GM18858 (cell line): ENCODE results near the gene MESP1.

Experiments used
- ATAC-seq: cut with Tn5 transposase; IDR thresholded peaks from one replicate; pipeline ENCODE4 v1.9.1; 2021; ENCODE audit not compliant: unreplicated experiment

MESP1 gene

DNA sequence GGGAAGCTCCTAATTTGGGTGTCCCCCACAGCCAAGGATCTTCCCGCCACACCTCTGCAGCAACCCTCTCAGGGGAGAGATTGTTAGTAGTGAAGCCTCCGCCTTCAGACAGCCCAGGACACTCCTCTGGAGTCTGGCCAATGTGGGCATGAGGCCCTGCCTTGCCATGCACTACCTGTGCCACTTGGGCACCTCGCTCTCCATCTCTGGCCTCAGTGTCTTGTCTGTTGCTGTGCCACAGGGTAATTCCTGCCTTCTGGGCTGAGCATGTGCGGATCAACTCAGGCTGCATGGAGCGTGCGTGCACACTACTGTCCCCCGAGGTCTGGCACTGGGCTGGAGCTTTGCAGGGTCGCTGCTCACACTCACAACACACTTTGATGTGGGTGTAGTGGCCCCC, 7.9 kb upstream of the MESP1 start:
- ATAC-seq: no peak

- no peak for ATAC-seq
Measured at GRCh38 chr15:89758283-89758682, 7.2 kb upstream of the MESP1 start.

DNA sequence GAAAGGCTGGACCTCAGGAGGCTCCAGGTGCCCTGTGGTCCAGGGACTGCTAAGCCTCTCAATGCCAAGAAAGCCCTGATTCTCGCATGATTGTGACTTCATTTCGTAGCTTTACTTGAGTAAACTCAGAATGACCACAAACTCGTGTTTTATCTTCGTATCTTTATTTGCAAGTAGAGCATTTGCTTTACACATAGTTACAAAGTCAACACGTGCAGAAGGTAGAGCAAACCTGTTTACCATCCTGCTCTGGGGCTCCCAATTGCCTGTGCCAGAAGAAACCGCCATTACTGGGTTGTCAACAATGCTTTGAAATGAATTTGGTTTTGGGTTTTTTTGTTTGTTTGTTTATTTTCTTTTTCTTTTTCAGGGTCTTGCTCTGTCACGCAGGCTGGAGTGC, 5.8 kb upstream of the MESP1 start:
- ATAC-seq: no peak

GRCh38 chr15:89755701-89756100, 4.7 kb upstream of the MESP1 start:
- no peak for ATAC-seq

DNA sequence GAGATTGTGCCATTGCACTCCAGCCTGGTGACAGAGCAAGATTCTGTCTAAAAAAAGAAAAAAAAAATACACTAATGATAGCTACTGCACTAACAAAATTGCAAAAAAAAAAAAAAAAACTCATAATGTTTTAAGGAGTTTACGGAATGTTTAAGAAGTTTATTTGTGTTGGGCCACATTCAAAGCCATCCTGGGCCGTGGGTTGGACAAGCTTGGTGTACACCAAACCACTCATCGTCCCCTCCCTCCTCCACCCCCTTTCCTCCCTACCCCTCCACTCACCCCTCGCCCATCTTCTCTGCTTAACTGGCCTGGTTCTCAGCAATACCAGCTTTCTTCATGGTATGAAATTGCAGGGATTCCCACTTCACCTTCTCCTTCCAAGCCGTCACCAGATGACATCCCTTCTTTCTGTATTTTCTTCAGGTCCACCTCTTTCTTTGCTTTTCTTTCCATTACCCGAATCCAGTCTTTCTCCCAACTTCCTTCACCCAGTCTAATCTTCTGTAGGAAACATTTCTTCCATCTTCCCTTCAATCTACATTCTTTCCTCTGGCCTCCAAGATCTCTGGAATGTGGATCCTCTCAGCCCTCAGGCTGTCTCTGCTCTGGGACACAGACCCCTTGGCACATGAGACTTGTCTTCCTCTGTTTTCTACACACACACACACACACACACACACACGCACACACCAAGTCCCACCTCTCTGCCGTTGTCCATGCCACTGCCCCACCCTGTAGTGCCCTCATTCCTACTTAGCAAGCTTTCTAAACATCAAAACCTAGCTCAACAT, 3.5 kb upstream of the MESP1 start:
- ATAC-seq: no peak

- ATAC-seq: no peak
Measured at GRCh38 chr15:89753855-89754254, 2.8 kb upstream of the MESP1 start.

- ATAC-seq: no peak
Measured at GRCh38 chr15:89751748-89752147, 699 bp upstream of the MESP1 start.

DNA sequence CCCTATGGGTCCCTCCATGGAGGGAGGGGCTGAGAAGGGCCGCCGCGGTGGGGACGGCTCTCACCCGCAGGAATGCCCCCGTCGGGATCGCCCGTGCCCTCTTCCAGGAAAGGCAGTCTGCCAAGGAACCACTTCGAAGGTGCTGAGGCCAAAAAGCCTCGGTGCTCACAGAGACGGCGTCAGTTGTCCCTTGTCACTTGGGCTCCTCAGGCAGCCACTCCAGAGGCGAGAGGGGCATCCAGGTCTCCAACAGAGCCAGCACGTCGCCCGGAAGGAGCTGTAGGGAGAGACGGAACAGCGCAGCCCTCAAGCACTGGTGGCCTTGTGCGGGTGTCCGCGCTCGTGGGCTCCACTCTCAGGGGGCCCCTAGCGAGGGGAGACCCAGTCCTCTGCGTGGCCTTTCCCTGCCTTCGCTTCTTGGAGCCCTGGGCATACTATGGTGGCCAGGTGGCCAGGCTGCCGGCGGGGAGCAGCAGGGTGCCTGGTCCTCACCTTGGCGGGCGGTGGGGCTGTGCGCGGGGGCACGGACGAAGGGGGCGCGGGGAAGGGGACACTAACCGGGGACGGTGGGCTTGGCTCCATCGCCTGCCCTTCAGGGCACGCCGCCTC, 994 bp downstream of the MESP1 start:
- ATAC-seq: no peak

DNA sequence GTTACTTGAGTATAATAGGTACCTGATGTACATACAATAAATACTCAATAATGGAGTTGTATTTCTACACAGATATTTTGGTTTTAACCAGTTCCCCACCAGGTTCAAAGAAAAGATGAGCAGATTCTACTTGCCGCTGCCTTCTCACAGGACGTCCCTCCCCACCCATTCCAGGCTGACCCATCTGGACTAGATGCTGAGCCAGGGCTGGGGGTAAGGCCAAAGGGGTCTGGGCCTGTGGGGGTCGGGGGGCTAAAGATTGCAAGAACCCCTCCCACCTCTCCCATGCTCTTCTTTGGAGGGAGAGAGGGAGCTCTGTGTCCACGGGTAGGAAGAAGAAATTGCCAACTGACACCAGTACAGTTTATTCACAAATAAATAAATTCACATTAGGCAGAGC, 1.5 kb downstream of the MESP1 start:
- ATAC-seq: no peak

DNA sequence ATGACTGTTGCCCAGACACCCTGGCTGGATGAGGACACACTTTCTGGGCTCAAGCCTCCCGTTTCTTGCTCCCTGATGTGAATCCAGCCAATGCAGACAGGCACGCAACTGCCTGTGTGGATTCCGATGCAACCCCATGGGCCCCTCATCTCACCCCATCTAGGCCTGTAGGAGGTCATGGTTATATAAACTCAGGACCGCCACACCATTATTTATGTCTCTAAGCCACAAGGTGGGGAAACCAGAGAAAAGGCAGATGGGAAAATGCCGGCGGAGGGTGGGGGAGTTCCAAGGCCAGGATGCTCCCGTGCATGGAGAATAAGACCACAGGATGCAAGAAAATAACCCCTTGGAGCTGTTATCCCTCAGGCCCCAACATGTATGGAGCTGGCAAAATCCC, 2.0 kb downstream of the MESP1 start:
- ATAC-seq: no peak

DNA sequence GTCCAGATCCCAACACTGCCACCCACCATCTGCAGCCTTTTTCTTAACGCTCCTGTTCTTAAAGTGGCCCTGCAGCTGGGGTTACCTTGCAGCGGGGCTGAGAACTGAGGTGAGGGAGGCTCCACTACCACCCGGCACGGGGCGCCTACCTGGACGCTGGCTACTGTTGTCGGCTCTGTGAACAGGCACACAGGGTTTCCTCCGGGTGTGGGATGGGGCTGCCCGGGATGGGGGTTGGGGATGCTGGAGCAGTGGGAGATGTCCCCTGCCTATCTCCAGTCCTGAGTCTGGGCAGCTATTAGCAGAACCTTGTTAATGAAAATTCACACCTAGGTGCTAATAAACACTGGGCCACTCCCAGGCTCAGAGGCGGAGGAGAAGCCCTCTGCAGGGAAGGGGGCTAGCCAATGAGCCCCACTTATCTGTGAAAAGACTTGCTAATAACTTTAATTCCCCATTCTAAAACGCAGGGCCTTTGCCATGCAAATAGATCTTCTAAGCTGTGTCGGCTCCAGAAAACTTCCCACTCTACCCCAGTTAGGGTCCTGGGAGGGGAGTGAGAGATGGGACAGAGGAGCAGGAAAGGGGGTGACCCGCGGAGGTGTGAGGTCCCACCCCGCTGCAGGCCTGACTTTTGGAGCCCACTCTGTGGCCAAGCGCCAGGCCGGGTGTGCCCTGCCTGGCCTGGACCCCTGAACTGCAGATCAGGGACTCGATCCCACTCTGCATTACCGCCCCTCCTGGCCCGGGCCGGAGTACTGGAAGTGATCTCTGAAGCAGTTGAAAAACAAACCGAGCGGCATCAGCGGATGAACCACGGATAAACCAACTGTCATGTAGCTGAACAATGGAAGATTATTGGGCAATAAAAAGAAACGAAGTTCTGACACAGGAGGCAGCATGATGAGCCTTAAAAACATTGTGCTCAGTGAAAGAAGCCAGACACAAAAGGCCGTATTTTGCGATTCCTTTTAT, 3.1 kb downstream of the MESP1 start:
- no peak for ATAC-seq

GRCh38 chr15:89746386-89746780, 4.7 kb downstream of the MESP1 start:
- ATAC-seq: no peak

GRCh38 chr15:89745768-89746167, 5.3 kb downstream of the MESP1 start:
- no peak for ATAC-seq

DNA sequence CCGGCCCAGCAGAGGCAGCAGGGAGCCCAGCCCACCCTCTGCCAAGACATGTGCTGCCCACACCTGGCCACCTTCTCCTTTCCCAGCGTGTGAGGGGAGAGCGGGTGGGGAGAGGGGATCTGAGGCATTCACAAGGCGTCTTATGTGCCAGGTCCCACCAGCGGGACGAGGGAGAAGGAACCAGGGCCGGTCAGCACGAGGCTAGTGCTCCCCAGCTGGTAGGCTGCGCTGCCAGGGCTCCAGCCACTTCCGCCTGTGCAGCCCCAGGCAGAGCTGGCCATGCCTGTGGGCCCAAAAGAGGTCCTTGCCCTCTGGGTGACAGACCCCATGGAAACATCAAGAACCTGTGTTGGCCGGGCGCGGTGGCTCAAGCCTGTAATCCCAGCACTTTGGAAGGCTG, 5.9 kb downstream of the MESP1 start:
- ATAC-seq: no peak

GRCh38 chr15:89743594-89743993, 7.5 kb downstream of the MESP1 start:
- no peak for ATAC-seq

GRCh38 chr15:89743011-89743410, 8.0 kb downstream of the MESP1 start:
- ATAC-seq: no peak

DNA sequence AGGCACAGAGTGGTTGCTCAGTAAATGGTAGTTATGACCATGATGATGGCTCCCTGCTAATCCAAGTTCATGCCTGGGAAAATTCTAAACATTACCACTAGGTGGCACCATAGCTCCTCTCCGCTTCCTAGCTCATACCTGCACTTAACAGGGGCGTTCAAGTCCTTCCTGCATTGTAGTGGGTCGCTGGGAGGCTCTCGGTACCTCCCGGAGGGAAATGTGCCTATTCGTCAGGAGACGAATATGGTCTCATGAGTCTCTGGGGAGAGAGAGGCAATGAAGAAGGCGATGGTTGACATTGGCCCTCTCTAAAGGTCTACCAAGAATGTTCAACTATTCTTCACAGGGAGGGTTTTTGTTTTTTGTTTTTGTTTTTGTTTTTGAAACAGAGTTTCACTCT, 10.9 kb downstream of the MESP1 start:
- no peak for ATAC-seq

DNA sequence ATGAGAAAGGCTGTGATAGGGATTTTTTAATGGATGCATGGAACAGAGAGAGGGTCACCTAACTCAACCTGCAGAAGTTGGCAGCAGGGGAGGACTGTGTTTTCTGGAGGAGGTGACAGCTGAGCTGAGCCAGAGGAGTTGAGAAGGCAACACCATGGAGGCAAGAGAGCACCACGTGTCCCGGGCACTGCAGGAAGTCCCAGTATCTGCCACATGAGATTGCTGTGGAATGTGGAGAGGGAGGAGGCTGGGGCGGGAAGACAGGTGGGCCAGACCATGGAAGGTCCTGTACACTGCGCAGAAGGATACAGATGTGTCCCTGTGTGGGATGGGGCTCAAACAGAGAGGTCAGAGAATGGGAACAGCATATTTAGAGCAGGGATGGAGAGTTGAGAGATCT, 15.3 kb downstream of the MESP1 start:
- ATAC-seq: no peak

DNA sequence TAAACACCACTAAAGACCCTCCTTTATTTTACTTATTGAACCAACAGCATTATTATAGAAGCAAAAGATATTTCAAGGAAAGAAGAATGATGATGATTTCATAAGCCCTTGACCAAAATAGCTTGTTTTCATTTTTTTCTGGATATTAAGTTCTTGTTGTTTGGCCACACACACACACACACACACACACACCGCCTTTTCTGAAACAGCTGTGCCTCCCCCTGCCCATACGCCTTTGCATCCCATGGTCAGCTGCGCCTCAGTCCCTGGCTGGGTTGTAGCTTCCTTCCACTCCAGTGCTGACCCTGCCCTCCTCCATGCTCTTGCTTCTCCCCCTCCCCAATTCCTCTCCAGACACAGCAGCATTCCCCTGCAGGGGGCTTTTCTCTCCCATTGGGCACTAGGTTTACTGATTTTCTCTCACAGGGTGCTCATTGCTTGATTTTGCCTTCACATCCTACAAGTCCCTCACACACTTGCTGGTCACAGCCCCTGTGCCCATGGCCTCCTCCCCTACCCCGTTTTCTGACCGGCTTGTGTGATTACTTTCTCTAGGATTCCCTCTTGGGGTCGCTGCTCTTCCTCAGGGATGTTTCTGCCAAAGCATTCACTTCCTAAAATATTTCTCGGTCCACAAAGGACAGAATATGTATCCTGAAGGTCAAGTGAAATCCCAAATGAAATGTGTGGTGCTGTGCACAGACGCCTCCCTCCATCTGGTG, 18.4 kb downstream of the MESP1 start:
- ATAC-seq: no peak

DNA sequence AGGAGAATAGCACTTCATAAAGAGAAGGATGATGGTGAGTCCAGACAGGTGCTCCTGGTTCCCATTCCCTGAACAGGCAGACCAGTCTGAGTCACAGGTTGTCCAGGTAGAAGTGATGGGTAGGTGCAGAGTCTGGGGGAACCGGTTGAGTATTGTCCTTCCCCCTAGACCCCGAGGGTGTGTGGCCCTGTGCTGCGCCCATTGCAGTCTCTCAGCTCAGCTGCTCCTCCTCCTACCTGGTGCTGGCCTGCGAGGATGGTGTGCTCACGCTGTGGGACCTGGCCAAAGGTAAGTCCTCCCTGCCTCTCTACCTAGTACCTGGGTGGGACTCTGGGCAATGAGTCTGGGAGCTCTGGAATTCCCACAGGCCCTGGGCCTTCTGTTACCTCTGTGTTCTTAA, 19.8 kb downstream of the MESP1 start:
- no peak for ATAC-seq

DNA sequence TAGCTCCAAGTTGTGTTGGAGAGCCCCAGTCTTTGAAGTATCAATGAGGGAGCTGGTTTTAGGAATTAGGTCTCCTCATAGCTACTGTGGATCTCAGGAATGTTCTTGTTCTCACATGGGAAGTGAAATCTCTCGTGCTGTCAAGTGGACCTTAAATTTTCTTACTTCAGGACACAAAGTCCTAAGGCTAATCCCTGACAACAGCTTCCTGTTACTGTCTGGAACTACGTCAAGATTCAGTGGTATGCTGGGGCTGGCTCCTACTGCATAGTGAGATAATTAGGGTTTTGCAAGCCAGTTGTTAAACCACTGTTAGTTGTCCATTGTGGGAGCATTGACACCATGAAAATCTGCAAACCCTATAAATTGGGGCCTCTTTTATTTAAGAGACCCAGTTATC, 22.8 kb downstream of the MESP1 start:
- no peak for ATAC-seq
